ENCODE results near the gene PEX11A.

The PEX11A gene

GRCh38 chr15:89657686-89658200 lies 32.8 kb downstream of the PEX11A start:
- Histone ChIP-seq H3K27me3 (ENCODE audit: control insufficient read depth, insufficient read depth, low read length, poor library complexity, severe bottlenecking) (peaks cover 33% of the 10 kb centered on the region), H3K4me3 (ENCODE audit: insufficient read depth, low read depth, low read length) (no peak overlapping the region), H3K9me3 (ENCODE audit: control insufficient read depth, low read length) (no peaks in the 10 kb centered on the region), H3K27ac (ENCODE audit: insufficient read depth, low read depth, low read length, poor library complexity, severe bottlenecking) (no peak overlapping the region), H3K4me1 (ENCODE audit: control insufficient read depth, insufficient read depth, low read length) (peaks cover 7% of the 10 kb centered on the region), H3K36me3 (ENCODE audit: control insufficient read depth, insufficient read depth, low read length) (no peaks in the 10 kb centered on the region)
- 88 to 89% methylated on average over 5 of the region's 5 CpGs for WGBS, 2 experiments

- 84 to 88% methylated on average over 7 of the region's 7 CpGs for WGBS, 2 experiments
- Histone ChIP-seq H3K27ac (ENCODE audit: insufficient read depth, low read depth, low read length, poor library complexity, severe bottlenecking) (no peak overlapping the region), H3K27me3 (ENCODE audit: control insufficient read depth, insufficient read depth, low read length, poor library complexity, severe bottlenecking) (peaks cover 31% of the 10 kb centered on the region), H3K9me3 (ENCODE audit: control insufficient read depth, low read length) (no peaks in the 10 kb centered on the region), H3K4me3 (ENCODE audit: insufficient read depth, low read depth, low read length) (no peak overlapping the region), H3K4me1 (ENCODE audit: control insufficient read depth, insufficient read depth, low read length) (peaks cover 7% of the 10 kb centered on the region), H3K36me3 (ENCODE audit: control insufficient read depth, insufficient read depth, low read length) (no peaks in the 10 kb centered on the region)
These were observed 34.3 kb downstream of the PEX11A start for GRCh38 chr15:89656116-89656815.

GRCh38 chr15:89654847-89655805 lies 35.4 kb downstream of the PEX11A start, which contains the start of gene KIF7:
TSS of gene KIF7 (minus strand) at chr15:89655467. CDS start at chr15:89652930, 2,537 bp downstream.
- H3K4me3 ChIP-seq (ENCODE audit: insufficient read depth, low read depth, low read length): peak within 1 kb of the TSS; percentile 86
- H3K27me3 ChIP-seq (ENCODE audit: control insufficient read depth, insufficient read depth, low read length, poor library complexity, severe bottlenecking): peaks cover 22% of the 10 kb centered on the region
- no peaks in the 10 kb centered on the region for H3K9me3 ChIP-seq (ENCODE audit: control insufficient read depth, low read length)
- 2% methylated on average over 87 of the region's 87 CpGs for WGBS, 2 experiments
- H3K27ac ChIP-seq (ENCODE audit: insufficient read depth, low read depth, low read length, poor library complexity, severe bottlenecking): no peak within 1 kb of the TSS
- H3K4me1 ChIP-seq (ENCODE audit: control insufficient read depth, insufficient read depth, low read length): peaks cover 7% of the 10 kb centered on the region
- no peaks in the 10 kb centered on the region for H3K36me3 ChIP-seq (ENCODE audit: control insufficient read depth, insufficient read depth, low read length)

GRCh38 chr15:89654301-89654761 lies 36.2 kb downstream of the PEX11A start:
- H3K4me3 ChIP-seq (ENCODE audit: insufficient read depth, low read depth, low read length): peak overlapping the region; percentile 86
- no peaks in the 10 kb centered on the region for H3K36me3 ChIP-seq (ENCODE audit: control insufficient read depth, insufficient read depth, low read length)
- no peak overlapping the region for H3K27ac ChIP-seq (ENCODE audit: insufficient read depth, low read depth, low read length, poor library complexity, severe bottlenecking)
- peaks cover 18% of the 10 kb centered on the region for H3K27me3 ChIP-seq (ENCODE audit: control insufficient read depth, insufficient read depth, low read length, poor library complexity, severe bottlenecking)
- no peaks in the 10 kb centered on the region for H3K9me3 ChIP-seq (ENCODE audit: control insufficient read depth, low read length)
- H3K4me1 ChIP-seq (ENCODE audit: control insufficient read depth, insufficient read depth, low read length): peaks cover 7% of the 10 kb centered on the region
- WGBS, 2 experiments: 37 to 44% methylated on average over 14 of the region's 14 CpGs

GRCh38 chr15:89653578-89653977 lies 37.0 kb downstream of the PEX11A start:
- Histone ChIP-seq H3K4me3 (ENCODE audit: insufficient read depth, low read depth, low read length) (no peak overlapping the region), H3K27ac (ENCODE audit: insufficient read depth, low read depth, low read length, poor library complexity, severe bottlenecking) (no peak overlapping the region), H3K4me1 (ENCODE audit: control insufficient read depth, insufficient read depth, low read length) (peaks cover 7% of the 10 kb centered on the region), H3K27me3 (ENCODE audit: control insufficient read depth, insufficient read depth, low read length, poor library complexity, severe bottlenecking) (peaks cover 16% of the 10 kb centered on the region), H3K9me3 (ENCODE audit: control insufficient read depth, low read length) (no peaks in the 10 kb centered on the region), H3K36me3 (ENCODE audit: control insufficient read depth, insufficient read depth, low read length) (no peaks in the 10 kb centered on the region)
- WGBS, 2 experiments: 92 to 94% methylated on average over 1 of the region's 2 CpGs

GRCh38 chr15:89652666-89653065 lies 37.9 kb downstream of the PEX11A start:
- Histone ChIP-seq H3K4me1 (ENCODE audit: control insufficient read depth, insufficient read depth, low read length) (peaks cover 7% of the 10 kb centered on the region), H3K27me3 (ENCODE audit: control insufficient read depth, insufficient read depth, low read length, poor library complexity, severe bottlenecking) (peaks cover 12% of the 10 kb centered on the region), H3K4me3 (ENCODE audit: insufficient read depth, low read depth, low read length) (no peak overlapping the region), H3K36me3 (ENCODE audit: control insufficient read depth, insufficient read depth, low read length) (no peaks in the 10 kb centered on the region), H3K9me3 (ENCODE audit: control insufficient read depth, low read length) (no peaks in the 10 kb centered on the region), H3K27ac (ENCODE audit: insufficient read depth, low read depth, low read length, poor library complexity, severe bottlenecking) (no peak overlapping the region)
- 85 to 86% methylated on average over 16 of the region's 16 CpGs for WGBS, 2 experiments

- Histone ChIP-seq H3K9me3 (ENCODE audit: control insufficient read depth, low read length) (no peaks in the 10 kb centered on the region), H3K4me1 (ENCODE audit: control insufficient read depth, insufficient read depth, low read length) (peaks cover 7% of the 10 kb centered on the region), H3K27ac (ENCODE audit: insufficient read depth, low read depth, low read length, poor library complexity, severe bottlenecking) (no peak overlapping the region), H3K27me3 (ENCODE audit: control insufficient read depth, insufficient read depth, low read length, poor library complexity, severe bottlenecking) (peaks cover 9% of the 10 kb centered on the region), H3K36me3 (ENCODE audit: control insufficient read depth, insufficient read depth, low read length) (no peaks in the 10 kb centered on the region), H3K4me3 (ENCODE audit: insufficient read depth, low read depth, low read length) (no peak overlapping the region)
- WGBS, 2 experiments: 83 to 90% methylated on average over 7 of the region's 7 CpGs
These were observed 38.4 kb downstream of the PEX11A start for GRCh38 chr15:89652131-89652530.

- Histone ChIP-seq H3K27me3 (ENCODE audit: control insufficient read depth, insufficient read depth, low read length, poor library complexity, severe bottlenecking) (no peaks in the 10 kb centered on the region), H3K27ac (ENCODE audit: insufficient read depth, low read depth, low read length, poor library complexity, severe bottlenecking) (no peak overlapping the region), H3K4me1 (ENCODE audit: control insufficient read depth, insufficient read depth, low read length) (peaks cover 4% of the 10 kb centered on the region), H3K36me3 (ENCODE audit: control insufficient read depth, insufficient read depth, low read length) (no peaks in the 10 kb centered on the region), H3K4me3 (ENCODE audit: insufficient read depth, low read depth, low read length) (no peak overlapping the region), H3K9me3 (ENCODE audit: control insufficient read depth, low read length) (no peaks in the 10 kb centered on the region)
- WGBS, 2 experiments: 95 to 97% methylated on average over 15 of the region's 15 CpGs
These were observed 40.8 kb downstream of the PEX11A start for GRCh38 chr15:89649716-89650115.

- H3K27ac ChIP-seq (ENCODE audit: insufficient read depth, low read depth, low read length, poor library complexity, severe bottlenecking): no peak overlapping the region
- no peak overlapping the region for H3K4me3 ChIP-seq (ENCODE audit: insufficient read depth, low read depth, low read length)
- no peaks in the 10 kb centered on the region for H3K27me3 ChIP-seq (ENCODE audit: control insufficient read depth, insufficient read depth, low read length, poor library complexity, severe bottlenecking)
- 96 to 97% methylated on average over 37 of the region's 37 CpGs for WGBS, 2 experiments
- H3K36me3 ChIP-seq (ENCODE audit: control insufficient read depth, insufficient read depth, low read length): peaks cover 2% of the 10 kb centered on the region
- no peaks in the 10 kb centered on the region for H3K9me3 ChIP-seq (ENCODE audit: control insufficient read depth, low read length)
- peaks cover under 1% of the 10 kb centered on the region for H3K4me1 ChIP-seq (ENCODE audit: control insufficient read depth, insufficient read depth, low read length)
These were observed 41.4 kb downstream of the PEX11A start for GRCh38 chr15:89649013-89649625.

Data from ectodermal cell (in vitro differentiated cells).